GM21390 (cell line): ENCODE measurements around the gene ALKBH7.
"Not testable (repeated sequence)": the region's sequence is repeated elsewhere in the genome, so short reads cannot be mapped to it uniquely, and the experiment has no call there.

Experiments used
- ATAC-seq: cut with Tn5 transposase; IDR thresholded peaks from one replicate; pipeline ENCODE4 v1.9.1; 2021; ENCODE audit not compliant: unreplicated experiment

Gene ALKBH7

GRCh38 chr19:6372594-6373095, at the start of gene ALKBH7:
Gene ALKBH7 (plus strand): TSS chr19:6372794. CDS start chr19:6372821, 27 bp downstream.
- peak; percentile 68 for ATAC-seq

DNA sequence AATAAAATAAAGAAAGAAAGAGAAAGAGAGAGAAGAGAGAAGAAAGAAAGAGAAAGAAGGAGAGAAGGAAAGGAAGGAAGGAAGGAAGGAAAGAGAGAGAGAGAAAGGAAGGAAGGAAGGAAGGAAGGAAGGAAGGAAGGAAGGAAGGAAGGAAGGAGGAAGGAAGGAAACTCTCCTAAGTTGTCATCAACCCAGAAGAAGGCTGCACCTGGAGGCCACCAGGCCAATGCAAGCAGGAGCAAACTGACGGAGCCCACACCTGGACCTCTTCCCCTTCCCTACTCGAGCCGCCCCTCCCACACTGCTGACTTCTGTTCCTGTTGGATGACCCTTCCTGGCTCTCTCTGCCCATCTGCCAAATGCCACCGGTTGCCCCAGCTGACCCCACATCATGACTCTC, 47.8 kb upstream of the ALKBH7 start:
- ATAC-seq = no peak

GRCh38 chr19:6325614-6326013, 47.0 kb upstream of the ALKBH7 start:
- no peak for ATAC-seq

GRCh38 chr19:6326815-6327214, 45.8 kb upstream of the ALKBH7 start:
- ATAC-seq = no peak

DNA sequence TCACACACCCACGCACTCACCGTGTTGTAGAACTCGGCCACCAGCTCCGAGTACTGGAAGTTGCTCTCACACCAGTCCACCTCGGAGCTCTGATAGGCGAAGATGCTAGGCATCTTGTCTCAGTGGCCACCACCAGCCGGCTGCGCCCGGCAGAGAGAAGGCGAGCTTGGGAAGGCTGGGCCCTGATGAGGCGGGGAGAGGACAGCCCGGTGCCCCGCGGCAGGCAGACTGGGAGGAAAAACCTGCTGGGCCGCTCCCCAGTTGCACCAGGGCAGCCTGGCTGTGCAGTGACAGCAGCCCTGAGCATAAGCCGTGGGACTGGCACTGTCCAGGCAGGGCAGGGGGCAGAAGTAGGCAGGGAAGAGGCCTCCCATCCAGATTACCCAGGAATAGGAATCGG, 39.2 kb upstream of the ALKBH7 start, which contains the start of gene ACER1:
TSS of gene ACER1 (minus strand) at position 174 of the 400 bp plus-strand sequence. CDS start at position 113, 61 bp downstream.
- ATAC-seq = no peak

DNA sequence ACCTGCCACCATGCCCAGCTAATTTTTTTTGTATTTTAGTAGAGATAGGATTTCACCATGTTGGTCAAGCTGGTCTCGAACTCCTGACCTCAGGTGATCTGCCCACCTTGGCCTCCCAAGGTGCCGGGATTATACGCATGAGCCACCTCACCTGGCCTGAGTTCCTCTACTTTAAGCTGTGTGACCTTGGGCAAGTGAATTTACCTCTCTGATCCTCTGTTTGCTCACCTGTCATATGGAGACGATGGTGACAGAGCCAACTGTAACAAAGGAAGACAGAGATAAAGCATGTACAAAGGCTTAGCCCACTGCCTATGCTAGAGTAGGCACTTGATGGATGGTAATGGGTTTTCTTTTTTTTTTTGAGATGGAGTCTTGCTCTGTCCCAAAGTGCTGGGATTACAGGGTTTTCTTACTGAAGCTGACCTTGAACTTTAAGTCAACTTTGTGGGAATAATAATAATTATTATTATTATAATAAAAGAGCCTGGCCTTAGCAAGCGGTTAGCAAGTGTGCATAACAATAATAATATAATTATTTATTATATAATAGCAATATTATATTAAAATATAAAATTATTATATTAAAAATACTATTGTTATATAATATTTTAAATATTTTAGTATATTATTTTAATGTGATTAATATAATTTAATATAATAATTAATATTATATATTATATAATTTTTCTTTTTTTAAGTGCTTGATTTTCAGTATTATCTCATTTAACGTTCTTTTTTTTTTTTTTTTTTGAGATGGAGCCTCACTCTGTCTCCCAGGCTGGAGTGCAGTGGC, 37.9 kb upstream of the ALKBH7 start:
- ATAC-seq = no peak

- no peak for ATAC-seq
Measured at GRCh38 chr19:6340493-6341201, 31.9 kb upstream of the ALKBH7 start.

GRCh38 chr19:6343462-6343861, 29.1 kb upstream of the ALKBH7 start:
- no peak for ATAC-seq

DNA sequence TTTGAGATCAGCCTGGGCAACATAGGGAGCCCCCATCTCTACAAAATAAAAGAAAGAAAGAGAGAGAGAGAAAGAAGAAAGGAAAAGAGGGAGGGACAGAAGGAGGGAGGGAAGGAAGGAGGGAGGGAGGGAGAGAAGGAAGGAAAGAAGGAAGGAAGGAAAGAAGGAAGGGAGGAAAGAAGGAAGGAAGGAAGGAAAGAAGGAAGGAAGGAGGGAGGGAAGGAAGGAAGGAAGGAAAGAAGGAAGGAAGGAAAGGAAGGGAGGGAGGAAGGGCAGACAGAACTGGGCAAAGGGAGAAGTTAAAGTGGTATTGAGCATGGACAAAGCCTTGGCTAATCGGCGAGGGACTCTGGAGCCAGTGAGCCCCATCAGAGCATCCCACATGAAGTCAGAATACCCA, 23.3 kb upstream of the ALKBH7 start:
- not testable (repeated sequence) for ATAC-seq

DNA sequence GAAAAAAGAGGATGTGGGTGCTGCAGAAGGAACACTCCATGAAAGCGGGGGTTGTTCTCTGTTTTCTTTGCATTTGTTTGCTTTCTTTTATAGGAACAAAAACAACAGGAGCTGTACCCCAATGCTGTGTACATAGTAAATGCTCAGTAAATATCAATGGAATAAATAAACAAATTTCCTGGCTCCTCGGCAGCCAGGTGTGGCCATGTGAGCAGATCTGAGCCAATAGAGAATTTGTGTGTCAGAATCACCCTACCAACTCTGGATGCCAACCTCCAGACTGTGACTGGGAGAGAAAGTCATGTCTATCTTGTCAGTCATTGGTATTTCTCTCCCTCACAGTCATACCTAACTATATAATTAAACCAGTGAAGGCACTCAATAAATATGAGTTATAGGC, 21.9 kb upstream of the ALKBH7 start:
- no peak for ATAC-seq

DNA sequence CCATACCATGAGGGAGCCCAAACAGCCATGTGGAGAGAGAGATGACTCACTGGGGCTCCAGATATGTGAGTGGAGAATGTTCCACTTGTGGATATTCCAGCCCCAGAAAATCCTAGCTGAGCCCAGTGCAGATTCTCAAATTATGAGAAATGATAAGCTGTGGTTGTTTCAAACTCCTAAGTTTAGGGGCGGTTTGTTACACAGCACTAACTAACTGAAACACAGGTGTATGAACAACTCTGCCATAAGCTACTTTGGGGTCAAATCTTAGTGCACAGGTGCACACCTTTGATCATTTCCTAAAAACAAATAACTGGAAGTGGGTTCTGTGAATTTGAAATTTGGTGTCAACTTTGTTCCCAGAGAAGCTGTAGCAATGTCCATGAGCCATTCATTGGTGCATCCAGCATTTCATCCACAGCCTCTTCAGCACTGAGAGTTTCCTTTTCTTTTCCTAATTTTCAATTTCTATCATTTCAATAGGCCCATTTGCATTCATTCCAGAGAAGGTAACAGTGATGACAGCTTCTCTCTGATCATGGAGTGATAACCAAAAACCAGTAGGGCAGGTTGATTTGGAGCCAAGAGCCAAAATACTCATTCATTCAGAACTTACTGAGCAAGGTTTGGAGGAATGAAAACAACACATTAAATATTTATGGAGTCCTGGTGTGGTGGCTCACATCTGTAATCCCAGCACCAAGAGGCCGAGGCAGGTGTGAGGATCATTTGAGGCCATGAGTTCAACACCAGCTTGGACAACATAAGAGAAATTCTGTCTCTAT, 20.0 kb upstream of the ALKBH7 start:
- no peak for ATAC-seq

- ATAC-seq = no peak
Measured at GRCh38 chr19:6354098-6354674, 18.4 kb upstream of the ALKBH7 start.

DNA sequence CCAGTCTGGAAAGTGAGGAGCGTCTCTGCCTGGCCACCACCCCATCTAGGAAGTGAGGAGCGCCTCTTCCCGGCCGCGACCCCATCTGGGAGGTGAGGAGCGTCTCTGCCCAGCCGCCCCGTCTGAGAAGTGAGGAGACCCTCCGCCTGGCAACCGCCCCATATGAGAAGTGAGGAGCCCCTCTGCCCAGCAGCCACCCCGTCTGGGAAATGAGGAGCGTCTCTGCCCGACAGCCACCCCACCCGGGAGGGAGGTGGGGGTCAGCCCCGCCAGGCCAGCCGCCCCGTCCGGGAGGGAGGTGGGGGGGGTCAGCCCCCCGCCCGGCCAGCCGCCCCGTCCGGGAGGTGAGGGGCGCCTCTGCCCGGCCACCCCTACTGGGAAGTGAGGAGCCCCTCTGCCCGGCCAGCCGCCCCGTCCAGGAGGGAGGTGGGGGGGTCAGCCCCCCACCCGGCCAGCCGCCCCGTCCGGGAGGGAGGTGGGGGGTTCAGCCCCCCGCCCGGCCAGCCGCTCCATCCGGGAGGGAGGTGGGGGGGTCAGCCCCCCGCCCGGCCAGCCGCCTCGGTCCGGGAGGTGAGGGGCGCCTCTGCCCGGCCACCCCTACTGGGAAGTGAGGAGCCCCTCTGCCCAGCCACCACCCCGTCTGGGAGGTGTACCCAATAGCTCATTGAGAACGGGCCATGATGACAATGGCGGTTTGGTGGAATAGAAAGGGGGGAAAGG, 17.1 kb upstream of the ALKBH7 start:
- ATAC-seq = not testable (repeated sequence)

DNA sequence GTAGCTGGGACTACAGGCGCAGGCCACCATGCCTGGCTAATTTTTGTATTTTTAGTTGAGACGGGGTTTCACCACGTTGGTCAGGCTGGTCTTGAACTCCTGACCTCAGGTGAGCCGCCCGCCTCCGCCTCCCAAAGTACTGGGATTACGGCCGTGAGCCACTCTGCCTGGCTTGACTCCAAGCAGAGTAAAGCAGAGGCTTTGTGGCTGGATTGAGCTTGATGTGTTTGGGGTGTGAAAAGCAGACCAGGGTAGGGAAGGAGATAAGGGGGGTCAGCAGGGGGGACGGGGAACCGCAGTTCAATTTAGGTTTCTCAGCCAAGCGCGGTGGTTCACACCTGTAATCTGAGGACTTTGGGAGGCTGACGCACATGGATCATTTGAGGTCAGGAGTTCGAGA, 15.4 kb upstream of the ALKBH7 start:
- ATAC-seq = no peak

DNA sequence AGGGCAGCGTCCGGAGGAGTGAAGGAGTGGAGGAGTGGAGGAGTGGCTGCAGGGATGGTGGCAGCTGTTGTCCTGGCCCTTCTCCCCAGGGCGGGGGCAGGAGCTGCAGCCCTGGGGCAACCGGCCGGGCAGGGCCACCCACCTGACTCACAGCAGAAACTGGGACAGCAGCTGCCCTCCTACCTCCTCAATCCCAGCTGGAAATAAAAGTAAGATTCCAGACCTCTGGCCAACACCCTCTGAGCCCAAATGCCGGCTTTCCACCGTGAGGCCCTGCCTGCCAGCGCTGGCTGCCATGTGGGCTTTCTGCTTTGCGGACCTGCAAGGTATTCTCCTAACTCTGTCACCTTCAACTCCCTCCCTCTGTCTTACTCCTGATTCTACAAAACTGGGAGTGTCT, 14.6 kb upstream of the ALKBH7 start:
- ATAC-seq = no peak

- ATAC-seq = no peak
Measured at GRCh38 chr19:6359568-6360341, 12.8 kb upstream of the ALKBH7 start.

GRCh38 chr19:6360445-6360844, 12.1 kb upstream of the ALKBH7 start:
- ATAC-seq = not testable (repeated sequence)

DNA sequence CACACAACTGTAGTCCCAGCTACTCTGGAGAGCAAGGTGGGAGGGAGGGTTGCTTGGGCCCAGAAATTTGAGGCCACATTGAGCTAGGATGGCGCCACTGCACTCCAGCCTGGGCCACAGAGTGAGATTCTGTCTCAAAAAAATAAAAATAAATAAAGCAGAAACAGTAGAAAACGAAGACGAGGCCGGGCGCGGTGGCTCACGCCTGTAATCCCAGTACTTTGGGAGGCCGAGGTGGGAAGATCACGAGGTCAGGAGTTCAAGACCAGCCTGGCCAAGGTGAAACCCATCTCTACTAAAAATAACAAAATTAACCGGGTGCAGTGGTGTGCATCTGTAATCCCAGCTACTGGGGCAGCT, 11.8 kb upstream of the ALKBH7 start:
- ATAC-seq = not testable (repeated sequence)

DNA sequence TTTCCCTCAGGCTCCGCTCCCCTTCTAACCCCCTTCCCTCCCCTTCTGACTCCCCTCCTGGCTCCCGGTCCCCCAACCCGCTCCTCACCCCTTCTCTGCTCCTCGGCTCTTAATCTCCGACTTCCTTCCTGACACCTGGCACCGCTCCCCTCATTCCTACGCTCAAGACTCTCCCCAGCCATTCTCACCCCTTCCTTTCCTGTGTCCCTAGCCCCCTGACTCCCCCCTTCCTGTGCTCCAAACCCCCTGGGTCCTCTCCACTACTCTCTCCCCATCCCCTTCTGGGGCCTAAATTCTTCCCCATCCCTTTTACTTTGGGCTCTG, 10.6 kb upstream of the ALKBH7 start:
- ATAC-seq = no peak

DNA sequence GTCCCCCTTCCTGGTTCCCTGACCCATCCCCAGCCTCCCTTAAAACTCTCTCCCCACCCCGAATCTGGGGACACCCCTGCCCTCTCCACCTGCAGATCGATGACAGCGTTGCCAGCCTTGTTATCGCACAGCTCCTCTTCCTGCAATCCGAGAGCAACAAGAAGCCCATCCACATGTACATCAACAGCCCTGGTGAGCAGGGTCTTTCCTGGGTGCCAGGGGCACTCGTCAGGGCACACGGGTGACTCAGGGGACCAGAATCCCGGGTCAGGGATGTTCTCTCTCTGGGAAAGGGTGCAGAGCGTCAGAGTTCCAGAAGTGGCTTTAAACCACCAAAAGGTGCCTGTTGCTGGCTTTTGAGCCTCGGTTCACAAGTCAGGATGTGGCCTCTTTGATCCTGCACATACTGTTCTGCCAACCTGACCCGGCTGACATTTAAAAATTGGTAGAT, 10.2 kb upstream of the ALKBH7 start:
- ATAC-seq = no peak
